HCT116 (cell line): Measurements from ENCODE around the gene PMEPA1. TPM values are rescaled to one million over a fixed set of nuclear protein-coding genes. Genes with fewer than 3 reads are reported as not detected.

Source experiments
- ATAC-seq: fragments of 200-7000 bp; cut with Tn5 transposase; 2 replicates; pipeline ENCODE4 v1.9.1; 2020; ENCODE audit warnings: mild to moderate bottlenecking, moderate library complexity
- BruUV-seq: library from RNA; stranded (reverse); fragments of 400-500 nt; replicated peaks from 2 replicates; lab custom pipeline; 2021; lab: Mats Ljungman, UMichigan
- CTCF ChIA-PET: fragments of 300-600 bp; sonication (Branson Sonifier 250); formaldehyde crosslinking; loops from one replicate; lab custom pipeline; 2021; ENCODE audit warnings: antibody characterized with exemption; lab: Charles Lee
- POLR2A ChIA-PET: fragments of 300-600, 350-600 bp; sonication (Branson Sonifier 250); formaldehyde crosslinking; loops from one replicate; lab custom pipeline; 2021; ENCODE audit warnings: antibody characterized with exemption; lab: Charles Lee
- RAD21 ChIA-PET, 2 experiments: fragments of 300-600 bp; sonication (Branson Sonifier 250); formaldehyde crosslinking; loops; one replicate each; lab custom pipeline; 2023; ENCODE audit warnings: low total read pairs in 2 of 2; ENCODE audit not compliant: uncharacterized antibody in 2 of 2, unreplicated experiment in 2 of 2, low non-redundant PET in 1 of 2; lab: Charles Lee
- DNase-seq: peaks from one replicate; pipeline ENCODE4 v3.0.0-alpha.2; 2010; ENCODE audit warnings: low read depth, low spot score
- H2AFZ ChIP-seq: fragments of 200-600 bp; shearing (Covaris generic), sonication (generic); 2 replicates; pipeline ENCODE4 v1.6.1; 2017; ENCODE audit warnings: low read depth, mixed run types, mixed read lengths, antibody characterized with exemption, low read length; ENCODE audit not compliant: poor library complexity, severe bottlenecking
- H3K27ac ChIP-seq: 2 replicates; pipeline ENCODE4 v1.5.1; 2012; ENCODE audit warnings: low read depth, low read length
- H3K27me3 ChIP-seq: fragments of 200-600 bp; sonication (generic); 2 replicates; pipeline ENCODE4 v1.6.1; 2016; ENCODE audit warnings: mixed run types, low read length, mixed read lengths; ENCODE audit not compliant: insufficient read depth
- H3K36me3 ChIP-seq, 2 experiments: fragments of 200-500 bp in 1 of 2; fragments of 200-600 bp in 1 of 2; sonication (Bioruptor generic) in 1 of 2; sonication (generic) in 1 of 2; 2 replicates each; pipeline versions ENCODE4 v1.5.1 to v1.6.1; 2014 to 2016; ENCODE audit warnings: low read length in 2 of 2, inconsistent platforms in 1 of 2, mixed read lengths in 1 of 2, mixed run types in 1 of 2; ENCODE audit not compliant: insufficient read depth in 2 of 2, control insufficient read depth in 1 of 2
- H3K4me1 ChIP-seq, 2 experiments: fragments of 200-600 bp in 1 of 2; sonication (generic) in 1 of 2; 2 replicates each; pipeline versions ENCODE4 v1.5.1 to v1.6.1; 2012 to 2017; ENCODE audit warnings: low read length in 2 of 2, inconsistent platforms in 1 of 2, mild to moderate bottlenecking in 1 of 2, mixed read lengths in 1 of 2, mixed run types in 1 of 2, moderate library complexity in 1 of 2; ENCODE audit not compliant: insufficient read depth in 2 of 2, control insufficient read depth in 1 of 2
- H3K4me2 ChIP-seq: fragments of 200-600 bp; sonication (generic); 2 replicates; pipeline ENCODE4 v1.6.1; 2017; ENCODE audit warnings: mixed run types, low read length, mixed read lengths
- H3K4me3 ChIP-seq, 2 experiments: fragments of 200-600 bp in 1 of 2; sonication (generic) in 1 of 2; replicated peaks in 1 of 2; 2 replicates each; pipeline ENCODE4 v1.5.1; 2011 to 2016; ENCODE audit warnings: low read length in 2 of 2, control low read depth in 1 of 2, low read depth in 1 of 2, mild to moderate bottlenecking in 1 of 2, mixed read lengths in 1 of 2, mixed run types in 1 of 2
- H3K79me2 ChIP-seq: fragments of 200-600 bp; sonication (generic); 2 replicates; pipeline ENCODE4 v1.6.1; 2017; ENCODE audit warnings: mild to moderate bottlenecking, mixed run types, low read length, moderate library complexity, mixed read lengths; ENCODE audit not compliant: insufficient read depth
- H3K9ac ChIP-seq: fragments of 200-600 bp; sonication (generic); 2 replicates; pipeline ENCODE4 v1.6.1; 2016; ENCODE audit warnings: low read length, mixed read lengths
- H3K9me2 ChIP-seq: fragments of 200-600 bp; sonication (generic), shearing (Covaris generic); 2 replicates; pipeline ENCODE4 v1.6.1; 2017; ENCODE audit warnings: mixed run types, mild to moderate bottlenecking, moderate library complexity; ENCODE audit not compliant: insufficient read depth
- H3K9me3 ChIP-seq, 2 experiments: fragments of 200-500 bp in 1 of 2; fragments of 200-600 bp in 1 of 2; sonication (Bioruptor generic) in 1 of 2; sonication (generic) in 1 of 2; 2 replicates each; pipeline ENCODE4 v1.6.1; 2014 to 2017; ENCODE audit warnings: low read length in 2 of 2, mixed read lengths in 2 of 2, inconsistent platforms in 1 of 2, low read depth in 1 of 2, mild to moderate bottlenecking in 1 of 2, mixed run types in 1 of 2, moderate library complexity in 1 of 2; ENCODE audit not compliant: control insufficient read depth in 1 of 2, insufficient read depth in 1 of 2
- H4K20me1 ChIP-seq: fragments of 200-600 bp; sonication (generic), shearing (Covaris generic); 2 replicates; pipeline ENCODE4 v1.6.1; 2017; ENCODE audit warnings: mixed run types, mild to moderate bottlenecking, moderate library complexity; ENCODE audit not compliant: insufficient read depth
- ATF3 ChIP-seq: IDR thresholded peaks from 2 replicates; pipeline ENCODE4 v1.6.1; 2012
- CBX3 ChIP-seq: IDR thresholded peaks from 2 replicates; pipeline ENCODE4 v1.6.1; 2012; ENCODE audit warnings: low read depth
- CTCF ChIP-seq, 3 experiments: fragments of 200-600 bp in 1 of 3; sonication (generic) in 1 of 3; IDR thresholded peaks in 2 of 3; conservative IDR thresholded peaks in 1 of 3; 2 replicates each; pipeline ENCODE4 v1.5.1; 2012 to 2017; ENCODE audit warnings: low read depth in 2 of 3, low read length in 2 of 3, antibody characterized with exemption in 1 of 3, borderline replicate concordance in 1 of 3, control low read depth in 1 of 3, mild to moderate bottlenecking in 1 of 3, mixed read lengths in 1 of 3, mixed run types in 1 of 3, moderate library complexity in 1 of 3; ENCODE audit not compliant: insufficient read depth in 1 of 3
- EGR1 ChIP-seq: IDR thresholded peaks from 2 replicates; pipeline ENCODE4 v1.6.1; 2012; ENCODE audit warnings: low read depth
- EZH2 ChIP-seq: fragments of 200-600 bp; sonication (generic); IDR thresholded peaks from 2 replicates; pipeline ENCODE4 v1.6.1; 2017; ENCODE audit warnings: antibody characterized with exemption, mixed run types
- EZH2phosphoT487 ChIP-seq: fragments of 200-600 bp; IDR thresholded peaks from 2 replicates; pipeline ENCODE4 v1.6.1; 2018; ENCODE audit warnings: antibody characterized with exemption, borderline replicate concordance
- FOSL1 ChIP-seq: IDR thresholded peaks from 2 replicates; pipeline ENCODE4 v1.6.1; 2012; ENCODE audit warnings: low read depth
- JUND ChIP-seq: IDR thresholded peaks from 2 replicates; pipeline ENCODE4 v1.6.1; 2012
- MAX ChIP-seq: IDR thresholded peaks from 2 replicates; pipeline ENCODE4 v1.6.1; 2012
- POLR2AphosphoS5 ChIP-seq: IDR thresholded peaks from 2 replicates; pipeline ENCODE4 v1.6.1; 2011; ENCODE audit warnings: mild to moderate bottlenecking, low read depth, low read length, moderate library complexity
- RAD21 ChIP-seq: IDR thresholded peaks from 2 replicates; pipeline ENCODE4 v1.6.1; 2012; ENCODE audit warnings: low read depth, mild to moderate bottlenecking
- SIN3A ChIP-seq: IDR thresholded peaks from 2 replicates; pipeline ENCODE4 v1.6.1; 2012; ENCODE audit warnings: low read depth
- TCF7L2 ChIP-seq: IDR thresholded peaks from 2 replicates; pipeline ENCODE4 v1.7.0; 2011; ENCODE audit warnings: borderline replicate concordance, inconsistent platforms; ENCODE audit not compliant: insufficient read depth, insufficient read length; ENCODE audit errors: extremely low read depth
- ZBTB33 ChIP-seq: IDR thresholded peaks from 2 replicates; pipeline ENCODE4 v1.6.1; 2011; ENCODE audit warnings: mild to moderate bottlenecking, low read length, moderate library complexity; ENCODE audit not compliant: insufficient replicate concordance; ENCODE audit errors: extremely low read depth
- ZFX ChIP-seq: fragments of 450-650 bp; IDR thresholded peaks from 2 replicates; pipeline ENCODE4 v1.6.1; 2017
- ZNF274 ChIP-seq: fragments of 200-500 bp; sonication (Bioruptor generic); IDR thresholded peaks from 2 replicates; pipeline ENCODE4 v1.6.1; 2014; ENCODE audit warnings: mild to moderate bottlenecking, low read depth, low read length, inconsistent platforms
- intact Hi-C: fragments of 100-400 bp; cut with micrococcal nuclease; formaldehyde crosslinking; loops from 2 replicates; pipeline ENCODE4 v1.10.0; 2022
- total RNA-seq: library from RNA; stranded (reverse); gene quantifications from one replicate; pipeline ENCODE4 v1.2.1, GENCODE V29; 2021; ENCODE audit not compliant: unreplicated experiment

PMEPA1 gene
- total RNA-seq, 1 experiment from 2014 or later: 0.64 TPM

GRCh38 chr20:57654363-57654997 lies 55.3 kb downstream of the PMEPA1 start:
- Histone ChIP-seq H3K4me1 (no peaks in the 10 kb centered on the region), H3K9me3 (no peaks in the 10 kb centered on the region), H3K79me2 (no peaks in the 10 kb centered on the region), H2AFZ (no peak overlapping the region), H3K4me3 (no peak overlapping the region), H3K9ac (no peak overlapping the region), H3K4me2 (no peak overlapping the region), H3K9me2 (no peaks in the 10 kb centered on the region), H4K20me1 (no peaks in the 10 kb centered on the region), H3K27me3 (peaks cover 14% of the 10 kb centered on the region; the same call in 1 of the 2 replicates), H3K27ac (no peak overlapping the region), H3K36me3 (no peaks in the 10 kb centered on the region)
- ATAC-seq: peak; percentile 95
- intact Hi-C loops: loop anchor here (1.0 to 5.0 kb wide), 3 partner anchors 373 to 525 kb away; no protein-coding TSS in a partner anchor
- no peak for TF ChIP-seq POLR2AphosphoS5
- peak; percentile 65 to 85 (median 77); a peak in 5 of 6 replicates for TF ChIP-seq CTCF (IDR thresholded peaks at IDR 0.05 in 2 of 3, conservative IDR thresholded peaks at IDR 0.05 in 1 of 3; ENCODE audit: borderline replicate concordance in 1 of 3, insufficient read depth in 1 of 3, low read depth in 2 of 3, low read length in 2 of 3)
- TF ChIP-seq ZBTB33: no peak
- TF ChIP-seq MAX: no peak
- TF ChIP-seq FOSL1: no peak
- no peak for TF ChIP-seq ZNF274
- TF ChIP-seq CBX3: no peak
- TF ChIP-seq JUND: no peak
- TF ChIP-seq RAD21: peak; percentile 85
- TF ChIP-seq ZFX: no peak
- no peak for TF ChIP-seq EZH2phosphoT487
- TF ChIP-seq EZH2: no peak
- TF ChIP-seq EGR1: no peak
- TF ChIP-seq ATF3: no peak
- TF ChIP-seq SIN3A: no peak
- TF ChIP-seq TCF7L2: no peak
- peak; percentile 23 for DNase-seq
- ChIA-PET POLR2A (no interaction called here), RAD21 (interaction anchor here in 1 of 2 experiments (0.6 kb wide), 1 partner anchor 285 kb away, joined by 3 read pairs; no protein-coding TSS in a partner anchor), CTCF (interaction anchor here (0.7 to 3.3 kb wide), 5 partner anchors 12 to 527 kb away, joined by 3 to 22 read pairs (median 3); no protein-coding TSS in a partner anchor)
- no TSS peak for BruUV-seq
